Measurements from ENCODE around the gene NGEF. TPM values are rescaled to one million over a fixed set of nuclear protein-coding genes. Genes with fewer than 3 reads are reported as not detected.

The NGEF gene
- total and polyA plus RNA-seq, 10 of the 15 experiments (the other 5 are each of a cell fraction or from before 2014, with no cell fraction given), result 0.12 TPM; not detected in 9

- no peak overlapping the region for H2AFZ ChIP-seq (ENCODE audit: control insufficient read depth, low read depth, low read length)
- CTCF ChIA-PET, result interaction anchor here (0.6 to 4.1 kb wide), 11 partner anchors 10 to 397 kb away, joined by 3 to 37 read pairs (median 3); partner anchors contain the start of gene ATG16L1
- no peak for DNase-seq (ENCODE audit: low read depth, low spot score)
- RAD21 ChIA-PET (ENCODE audit: unreplicated experiment), result interaction anchor here (1.0 to 1.9 kb wide), 5 partner anchors 13 to 397 kb away, joined by 3 to 8 read pairs (median 4); partner anchors contain the start of gene ATG16L1
- in situ Hi-C loops (cut with MboI), result loop anchor here (5.0 kb wide), 2 partner anchors 173 to 398 kb away; partner anchors contain the start of gene ATG16L1
- no peak for ATAC-seq
- H3K4me2 ChIP-seq (ENCODE audit: control insufficient read depth, insufficient read depth), result no peak overlapping the region
- H4K20me1 ChIP-seq (ENCODE audit: control insufficient read depth, insufficient read depth), result no peaks in the 10 kb centered on the region
- POLR2A ChIA-PET, result no interaction called here
- no peak for TF ChIP-seq NR2C1 (IDR thresholded peaks at IDR 0.05)
- TF ChIP-seq POU2F2 (IDR thresholded peaks at IDR 0.05; ENCODE audit: borderline replicate concordance, low read depth, low read length), result no peak
- no peak for TF ChIP-seq PBX3 (IDR thresholded peaks at IDR 0.05; ENCODE audit: insufficient replicate concordance, low read depth, low read length)
- TF ChIP-seq TAF1 (IDR thresholded peaks at IDR 0.05; ENCODE audit: borderline replicate concordance, low read depth, low read length), result no peak
- no peak for TF ChIP-seq IKZF1 (conservative IDR thresholded peaks at IDR 0.05)
- no peak for TF ChIP-seq SREBF1 (IDR thresholded peaks at IDR 0.05; ENCODE audit: low read length)
- TF ChIP-seq RUNX3 (IDR thresholded peaks at IDR 0.05; ENCODE audit: low read length), result no peak
- no peak for TF ChIP-seq FOXM1 (IDR thresholded peaks at IDR 0.05; ENCODE audit: low read depth, low read length)
- TF ChIP-seq MYB (IDR thresholded peaks at IDR 0.05; ENCODE audit: borderline replicate concordance, low read depth, low read length), result no peak
- no peak for TF ChIP-seq RCOR1 (conservative IDR thresholded peaks at IDR 0.05; ENCODE audit: low read depth, low read length)
- no peak for TF ChIP-seq MTA3 (IDR thresholded peaks at IDR 0.05; ENCODE audit: borderline replicate concordance, low read length)
- no peaks in the 10 kb centered on the region for H3K27me3 ChIP-seq (replicated peaks in 1 of 2; ENCODE audit: control insufficient read depth in 2 of 2, insufficient read depth in 2 of 2, low read length in 1 of 2)
- no peak overlapping the region for H3K27ac ChIP-seq (ENCODE audit: control insufficient read depth, insufficient read depth)
- SMC1A ChIA-PET (ENCODE audit: uncharacterized antibody, unreplicated experiment), result interaction anchor here (0.9 to 3.3 kb wide), 4 partner anchors 175 to 397 kb away, joined by 3 to 19 read pairs (median 12); partner anchors contain the start of genes ATG16L1 and INPP5D
- H3K9ac ChIP-seq (ENCODE audit: control insufficient read depth, insufficient read depth, low read length), result no peak overlapping the region
- no peak for FAIRE-seq
- no peak overlapping the region for H3K4me3 ChIP-seq
- intact Hi-C loops (cut with micrococcal nuclease; ENCODE audit: unreplicated experiment), result loop anchor here (5.0 kb wide), 1 partner anchor 173 kb away; no protein-coding TSS in a partner anchor
- H3K9me3 ChIP-seq (replicated peaks; ENCODE audit: control insufficient read depth, insufficient read depth, low read length), result no peaks in the 10 kb centered on the region
- peaks cover 7 to 26% of the 10 kb centered on the region in 2 experiments; a peak in 3 of 4 replicates for H3K36me3 ChIP-seq (ENCODE audit: control insufficient read depth in 2 of 2, insufficient read depth in 2 of 2, low read length in 1 of 2)
- no peaks in the 10 kb centered on the region for H3K79me2 ChIP-seq (ENCODE audit: control insufficient read depth, insufficient read depth, low read length)
- 83% methylated on average over 7 of the region's 7 CpGs for WGBS (ENCODE audit: insufficient coverage, insufficient replicate concordance, low lambda C conversion rate, missing lambda C conversion rate)
- BruUV-seq (replicated peaks), result no TSS peak
- no peaks in the 10 kb centered on the region for H3K4me1 ChIP-seq (ENCODE audit: control insufficient read depth, insufficient read depth, low read length)
Measured at GRCh38 chr2:232854082-232854481, 159.0 kb downstream of the NGEF start.
